ENCODE results near the gene CCDC188. TPM values are rescaled to one million over a fixed set of nuclear protein-coding genes. Genes with fewer than 3 reads are reported as not detected.

The CCDC188 gene
- total and polyA plus RNA-seq, 9 of the 15 experiments (the other 6 are each of a cell fraction or from before 2014, with no cell fraction given), result not detected

GRCh38 chr22:20111045-20111688, 39.7 kb downstream of the CCDC188 start (continued):
- TF ChIP-seq ERF (CRISPR knock-in tag; IDR thresholded peaks at IDR 0.05) (0 out of 2 replicates have a peak, but pooled peaks have one; percentile 10), CCNT2 (IDR thresholded peaks at IDR 0.05; ENCODE audit: borderline replicate concordance, extremely low read depth, insufficient read length, low read depth, low read length) (no peak), SRF (CRISPR knock-in tag; IDR thresholded peaks at IDR 0.05) (peak in 1 of 2 experiments; percentile 59; a peak in 1 of 4 replicates), ZBTB9 (CRISPR knock-in tag; IDR thresholded peaks at IDR 0.05) (peak; percentile 74; the same call in 1 of the 2 replicates), HMG20B (CRISPR knock-in tag; IDR thresholded peaks at IDR 0.05) (no peak), ZNF316 (IDR thresholded peaks at IDR 0.05) (no peak), SMARCA5 (IDR thresholded peaks at IDR 0.05) (peak; percentile 70; the same call in 1 of the 2 replicates), U2AF1 (optimal IDR thresholded peaks at IDR 0.05; ENCODE audit: low read depth, low read length) (no peak), DLX4 (CRISPR knock-in tag; IDR thresholded peaks at IDR 0.05) (no peak), PHF8 (IDR thresholded peaks at IDR 0.05; ENCODE audit: borderline replicate concordance, low read length) (0 out of 2 replicates have a peak, but pooled peaks have one; percentile 27), JUN (IDR thresholded peaks at IDR 0.05; ENCODE audit: borderline replicate concordance, low read depth, low read length) (0 out of 2 replicates have a peak, but pooled peaks have one; percentile 38), JUN (CRISPR knock-in tag; IDR thresholded peaks at IDR 0.05; ENCODE audit: borderline replicate concordance) (no peak), KDM4B (IDR thresholded peaks at IDR 0.05; ENCODE audit: borderline replicate concordance in 2 of 2, low read depth in 1 of 2) (peak in 1 of 2 experiments; percentile 30; a peak in 2 of 4 replicates), RBM15 (IDR thresholded peaks at IDR 0.05; ENCODE audit: insufficient read depth, low read length) (no peak), MXI1 (IDR thresholded peaks at IDR 0.05; ENCODE audit: low read depth, low read length) (peak; percentile 2; the same call in 1 of the 2 replicates), KAT8 (IDR thresholded peaks at IDR 0.05; ENCODE audit: low read depth) (no peak), DMBX1 (CRISPR knock-in tag; IDR thresholded peaks at IDR 0.05; ENCODE audit: borderline replicate concordance) (peak; percentile 30; the same call in 1 of the 2 replicates), BCLAF1 (IDR thresholded peaks at IDR 0.05; ENCODE audit: borderline replicate concordance in 1 of 2, control insufficient read depth in 1 of 2, low read depth in 2 of 2, low read length in 1 of 2) (peak in 1 of 2 experiments; percentile 20; a peak in 1 of 4 replicates)
- TF ChIP-seq, protein P1, sequence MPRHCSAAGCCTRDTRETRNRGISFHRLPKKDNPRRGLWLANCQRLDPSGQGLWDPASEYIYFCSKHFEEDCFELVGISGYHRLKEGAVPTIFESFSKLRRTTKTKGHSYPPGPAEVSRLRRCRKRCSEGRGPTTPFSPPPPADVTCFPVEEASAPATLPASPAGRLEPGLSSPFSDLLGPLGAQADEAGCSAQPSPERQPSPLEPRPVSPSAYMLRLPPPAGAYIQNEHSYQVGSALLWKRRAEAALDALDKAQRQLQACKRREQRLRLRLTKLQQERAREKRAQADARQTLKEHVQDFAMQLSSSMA (CRISPR knock-in tag; IDR thresholded peaks at IDR 0.05), result no peak
